ENCODE data around the gene KIF16B.

GRCh38 chr20:16607364-16608276, 34.4 kb upstream of the KIF16B start:
- TF ChIP-seq, protein P1, sequence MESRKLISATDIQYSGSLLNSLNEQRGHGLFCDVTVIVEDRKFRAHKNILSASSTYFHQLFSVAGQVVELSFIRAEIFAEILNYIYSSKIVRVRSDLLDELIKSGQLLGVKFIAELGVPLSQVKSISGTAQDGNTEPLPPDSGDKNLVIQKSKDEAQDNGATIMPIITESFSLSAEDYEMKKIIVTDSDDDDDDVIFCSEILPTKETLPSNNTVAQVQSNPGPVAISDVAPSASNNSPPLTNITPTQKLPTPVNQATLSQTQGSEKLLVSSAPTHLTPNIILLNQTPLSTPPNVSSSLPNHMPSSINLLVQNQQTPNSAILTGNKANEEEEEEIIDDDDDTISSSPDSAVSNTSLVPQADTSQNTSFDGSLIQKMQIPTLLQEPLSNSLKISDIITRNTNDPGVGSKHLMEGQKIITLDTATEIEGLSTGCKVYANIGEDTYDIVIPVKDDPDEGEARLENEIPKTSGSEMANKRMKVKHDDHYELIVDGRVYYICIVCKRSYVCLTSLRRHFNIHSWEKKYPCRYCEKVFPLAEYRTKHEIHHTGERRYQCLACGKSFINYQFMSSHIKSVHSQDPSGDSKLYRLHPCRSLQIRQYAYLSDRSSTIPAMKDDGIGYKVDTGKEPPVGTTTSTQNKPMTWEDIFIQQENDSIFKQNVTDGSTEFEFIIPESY (IDR thresholded peaks at IDR 0.05; ENCODE audit: extremely low read depth, insufficient replicate concordance, low read length), result no peak
- TF ChIP-seq, protein P2, sequence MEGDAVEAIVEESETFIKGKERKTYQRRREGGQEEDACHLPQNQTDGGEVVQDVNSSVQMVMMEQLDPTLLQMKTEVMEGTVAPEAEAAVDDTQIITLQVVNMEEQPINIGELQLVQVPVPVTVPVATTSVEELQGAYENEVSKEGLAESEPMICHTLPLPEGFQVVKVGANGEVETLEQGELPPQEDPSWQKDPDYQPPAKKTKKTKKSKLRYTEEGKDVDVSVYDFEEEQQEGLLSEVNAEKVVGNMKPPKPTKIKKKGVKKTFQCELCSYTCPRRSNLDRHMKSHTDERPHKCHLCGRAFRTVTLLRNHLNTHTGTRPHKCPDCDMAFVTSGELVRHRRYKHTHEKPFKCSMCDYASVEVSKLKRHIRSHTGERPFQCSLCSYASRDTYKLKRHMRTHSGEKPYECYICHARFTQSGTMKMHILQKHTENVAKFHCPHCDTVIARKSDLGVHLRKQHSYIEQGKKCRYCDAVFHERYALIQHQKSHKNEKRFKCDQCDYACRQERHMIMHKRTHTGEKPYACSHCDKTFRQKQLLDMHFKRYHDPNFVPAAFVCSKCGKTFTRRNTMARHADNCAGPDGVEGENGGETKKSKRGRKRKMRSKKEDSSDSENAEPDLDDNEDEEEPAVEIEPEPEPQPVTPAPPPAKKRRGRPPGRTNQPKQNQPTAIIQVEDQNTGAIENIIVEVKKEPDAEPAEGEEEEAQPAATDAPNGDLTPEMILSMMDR (IDR thresholded peaks at IDR 0.05 in 2 of 3, conservative IDR thresholded peaks at IDR 0.05 in 1 of 3; ENCODE audit: borderline replicate concordance in 1 of 3, insufficient read depth in 1 of 3, low read depth in 2 of 3, low read length in 2 of 3), result no peak
- TF ChIP-seq SIN3A (IDR thresholded peaks at IDR 0.05; ENCODE audit: low read depth) (no peak), POLR2AphosphoS5 (IDR thresholded peaks at IDR 0.05; ENCODE audit: low read depth, low read length) (no peak), TCF7L2 (IDR thresholded peaks at IDR 0.05; ENCODE audit: borderline replicate concordance, extremely low read depth, insufficient read depth, insufficient read length) (no peak), FOSL1 (IDR thresholded peaks at IDR 0.05; ENCODE audit: low read depth) (no peak), POLR2A (IDR thresholded peaks at IDR 0.05; ENCODE audit: borderline replicate concordance, extremely low read depth, insufficient read depth, insufficient read length) (no peak)
- TF ChIP-seq, protein P3, sequence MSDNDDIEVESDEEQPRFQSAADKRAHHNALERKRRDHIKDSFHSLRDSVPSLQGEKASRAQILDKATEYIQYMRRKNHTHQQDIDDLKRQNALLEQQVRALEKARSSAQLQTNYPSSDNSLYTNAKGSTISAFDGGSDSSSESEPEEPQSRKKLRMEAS (IDR thresholded peaks at IDR 0.05), result no peak
